22Rv1 (cell line): ENCODE data around the gene CREB5.
"Not testable (repeated sequence)": the region's sequence is repeated elsewhere in the genome, so short reads cannot be mapped to it uniquely, and the experiment has no call there.

Experiments
- H3K27ac ChIP-seq: fragments of 450-650 bp; 2 replicates; pipeline ENCODE4 v1.5.1; 2017
- CTCF ChIP-seq: fragments of 450-650 bp; IDR thresholded peaks from 2 replicates; pipeline ENCODE4 v1.5.1; 2017; ENCODE audit warnings: mild to moderate bottlenecking
- ZFX ChIP-seq: fragments of 450-650 bp; IDR thresholded peaks from 2 replicates; pipeline ENCODE4 v1.6.1; 2017; ENCODE audit warnings: antibody characterized with exemption, borderline replicate concordance

The CREB5 gene

DNA sequence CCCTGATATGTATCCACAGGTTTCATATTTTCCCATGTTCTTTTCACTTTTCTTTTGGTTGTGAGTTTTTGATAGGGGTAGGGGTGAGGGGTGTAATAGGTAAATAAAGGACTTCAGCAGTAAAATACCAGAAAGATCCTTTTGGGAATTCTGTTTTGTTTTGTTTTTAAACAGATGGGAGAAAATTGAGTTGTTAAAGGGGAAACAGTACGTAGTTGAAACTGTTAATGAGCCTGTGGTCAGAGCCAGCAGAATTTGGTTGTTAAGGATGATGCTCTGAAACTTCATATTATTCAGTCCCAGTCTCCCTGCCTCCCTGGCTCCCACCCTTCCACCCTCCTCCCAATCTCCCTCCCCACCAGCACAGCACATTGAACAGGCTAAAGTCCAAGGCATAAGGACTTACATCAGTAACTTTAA, 195.9 kb downstream of the CREB5 start:
- TF ChIP-seq CTCF (no peak), ZFX (no peak)
- H3K27ac ChIP-seq: no peak overlapping the region

DNA sequence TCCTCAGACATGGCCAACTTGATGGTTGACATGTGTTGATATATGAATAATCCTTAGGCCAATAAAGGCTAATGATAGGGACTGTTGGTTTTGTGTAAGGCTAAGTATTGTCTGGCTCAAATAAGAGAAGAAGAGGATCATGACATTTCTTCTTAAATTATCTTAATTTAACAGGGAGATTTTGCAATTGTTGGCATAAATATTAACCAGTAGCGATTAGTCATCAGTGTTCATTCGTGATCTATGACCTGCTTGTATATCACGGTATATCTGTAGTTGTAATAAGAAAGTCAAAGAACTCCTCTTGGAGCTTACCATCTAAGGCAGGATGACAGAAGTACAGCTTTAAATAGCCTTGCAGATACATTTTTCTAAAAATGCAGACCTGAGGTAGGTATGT, 196.4 kb downstream of the CREB5 start:
- H3K27ac ChIP-seq: no peak overlapping the region
- no peak for TF ChIP-seq ZFX
- no peak for TF ChIP-seq CTCF

DNA sequence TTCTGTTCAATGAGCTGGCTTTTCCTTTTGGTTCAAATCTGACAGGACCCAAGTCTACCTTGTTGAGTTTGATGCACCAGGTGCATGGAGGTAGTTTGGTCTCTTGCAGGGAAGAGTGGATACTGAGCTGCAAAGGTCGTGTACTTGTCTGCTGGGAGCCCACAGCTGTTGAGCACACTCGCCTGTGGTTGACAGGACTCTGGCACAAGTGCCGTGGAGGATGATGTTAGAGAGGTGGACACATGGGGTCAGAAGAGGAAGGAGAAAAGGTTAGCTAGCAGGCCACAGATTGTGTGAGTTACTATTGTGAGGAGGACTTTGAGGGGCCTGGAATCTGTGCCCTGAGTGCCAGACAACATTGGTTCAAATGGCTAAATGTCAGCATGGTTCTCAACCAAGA, 197.3 kb downstream of the CREB5 start:
- TF ChIP-seq CTCF: no peak
- TF ChIP-seq ZFX: no peak
- H3K27ac ChIP-seq: no peak overlapping the region

- not testable (repeated sequence) for H3K27ac ChIP-seq
These were observed 199.1 kb downstream of the CREB5 start for GRCh38 chr7:28611399-28611897.

GRCh38 chr7:28613262-28613661, 200.9 kb downstream of the CREB5 start:
- H3K27ac ChIP-seq: no peak overlapping the region

GRCh38 chr7:28615091-28615490, 202.8 kb downstream of the CREB5 start:
- TF ChIP-seq ZFX: no peak
- TF ChIP-seq CTCF: peak; percentile 31
- no peak overlapping the region for H3K27ac ChIP-seq

More at GRCh38 chr7:28613262-28613661, 200.9 kb downstream of the CREB5 start:
- no peak for TF ChIP-seq ZFX
- no peak for TF ChIP-seq CTCF

- TF ChIP-seq CTCF: no peak
- TF ChIP-seq ZFX: no peak
- H3K27ac ChIP-seq: no peak overlapping the region
These were observed 205.1 kb downstream of the CREB5 start for GRCh38 chr7:28617308-28617880.

DNA sequence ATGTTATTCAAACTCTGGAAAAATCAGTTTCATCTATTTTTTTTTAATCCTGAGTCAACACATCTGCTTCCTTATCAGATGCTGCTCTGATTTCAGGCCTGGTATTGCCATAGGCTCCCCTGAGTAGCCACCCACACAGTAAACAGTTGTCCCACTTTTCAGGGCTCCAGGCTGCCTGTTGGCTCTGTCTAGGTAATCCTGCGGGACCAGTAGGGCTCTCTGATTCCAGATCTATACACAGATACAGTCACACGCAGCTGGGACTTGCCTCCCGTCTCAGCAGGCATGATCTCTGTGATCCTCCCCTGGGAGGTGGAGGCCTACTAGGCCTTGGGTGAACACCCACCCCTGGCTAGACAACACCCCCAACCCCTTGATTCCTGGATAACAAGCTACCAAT, 206.1 kb downstream of the CREB5 start:
- TF ChIP-seq ZFX (no peak), CTCF (no peak)
- H3K27ac ChIP-seq: no peak overlapping the region
